HG02571 (cell line): Measurements from ENCODE around the gene ZMYND19.
"Not testable (repeated sequence)": the region's sequence is repeated elsewhere in the genome, so short reads cannot be mapped to it uniquely, and the experiment has no call there.

Source experiments
- ATAC-seq: cut with Tn5 transposase; IDR thresholded peaks from one replicate; pipeline ENCODE4 v1.9.1; 2021; ENCODE audit warnings: mild to moderate bottlenecking, moderate library complexity; ENCODE audit not compliant: unreplicated experiment

ZMYND19 gene

DNA sequence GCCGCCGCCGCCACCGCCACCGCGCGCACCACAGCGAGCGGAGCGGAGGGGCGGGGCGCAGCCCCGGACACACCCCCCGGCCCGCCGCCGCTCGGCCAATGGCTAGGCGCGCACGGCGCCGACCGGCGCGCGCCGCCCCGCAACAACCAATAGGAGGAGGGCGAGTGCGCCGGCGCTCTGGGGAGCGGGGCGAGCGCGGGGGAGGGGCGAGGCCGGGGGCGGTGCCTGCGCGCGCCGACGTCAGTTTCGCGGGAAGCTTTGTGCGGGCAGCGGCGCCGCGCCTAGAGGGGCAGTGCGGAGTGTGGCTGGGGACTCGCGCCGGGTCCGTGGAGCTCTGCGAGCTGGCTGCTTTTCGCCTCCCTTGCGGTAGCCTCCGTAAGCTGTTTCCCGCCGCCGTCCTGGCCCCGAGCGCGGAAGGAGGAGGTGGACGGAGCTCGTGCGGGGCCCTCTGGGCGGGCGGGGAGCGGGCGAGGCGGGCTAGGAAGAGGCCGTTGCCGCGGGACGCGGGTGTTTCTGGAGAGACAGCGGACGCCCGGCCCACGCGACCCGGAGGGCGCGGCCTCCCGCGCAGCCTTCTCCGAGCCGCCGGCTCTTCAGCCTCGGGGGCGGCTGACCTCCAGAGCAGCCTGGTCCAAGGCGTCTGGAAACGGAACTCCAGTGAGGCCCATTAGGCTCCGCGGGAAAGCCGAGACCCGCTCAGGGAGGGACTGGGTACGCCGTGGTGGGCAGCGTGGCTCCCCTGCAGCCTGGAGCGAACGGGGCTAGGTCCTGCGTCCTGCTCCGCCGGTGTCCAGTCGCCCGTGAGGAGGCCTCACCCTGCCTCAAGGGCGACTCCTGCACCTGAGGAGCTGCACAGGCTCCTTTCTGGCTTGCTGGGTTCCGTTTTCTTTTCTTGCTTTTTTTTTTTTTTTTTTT, at the start of gene ZMYND19:
Gene ZMYND19, minus strand, starts transcription at position 44 of the 915 bp plus-strand sequence. CDS start 249 bp downstream, outside the sequence.
- peak; percentile 88 for ATAC-seq

DNA sequence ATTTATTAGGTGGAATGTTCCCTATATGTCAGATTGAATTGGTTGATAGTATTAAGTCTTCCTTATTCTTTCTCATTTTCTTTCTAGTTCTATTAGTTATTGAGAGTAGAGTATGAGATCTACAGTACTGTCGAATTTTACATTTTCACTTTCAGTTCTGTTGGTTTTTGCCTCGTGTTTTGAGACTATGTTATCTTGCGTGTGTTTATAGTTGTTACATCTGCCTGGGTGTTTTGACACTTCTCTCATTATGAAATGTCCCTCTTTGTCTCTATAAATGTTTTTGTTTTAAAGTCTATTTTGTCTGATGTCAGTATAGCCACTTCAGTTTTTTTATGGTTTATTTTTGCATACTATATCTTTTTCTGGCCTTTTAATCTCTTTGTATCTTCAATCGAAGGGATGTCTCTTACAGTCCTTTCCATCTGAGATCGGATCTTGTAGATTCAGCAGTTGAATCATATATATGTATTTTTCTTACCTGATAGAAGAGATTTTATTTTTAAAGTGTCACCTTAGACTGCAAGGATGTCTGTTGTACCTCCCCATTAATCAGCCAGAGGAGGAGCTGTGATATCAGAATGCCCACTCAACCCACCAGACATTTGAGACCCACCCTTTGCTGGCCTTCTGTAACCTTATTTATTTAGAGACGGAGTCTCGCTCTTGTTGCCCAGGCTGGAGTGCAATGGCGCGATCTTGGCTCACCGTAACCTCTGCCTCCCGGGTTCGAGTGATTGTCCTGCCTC, 49.2 kb upstream of the ZMYND19 start:
- no peak for ATAC-seq

DNA sequence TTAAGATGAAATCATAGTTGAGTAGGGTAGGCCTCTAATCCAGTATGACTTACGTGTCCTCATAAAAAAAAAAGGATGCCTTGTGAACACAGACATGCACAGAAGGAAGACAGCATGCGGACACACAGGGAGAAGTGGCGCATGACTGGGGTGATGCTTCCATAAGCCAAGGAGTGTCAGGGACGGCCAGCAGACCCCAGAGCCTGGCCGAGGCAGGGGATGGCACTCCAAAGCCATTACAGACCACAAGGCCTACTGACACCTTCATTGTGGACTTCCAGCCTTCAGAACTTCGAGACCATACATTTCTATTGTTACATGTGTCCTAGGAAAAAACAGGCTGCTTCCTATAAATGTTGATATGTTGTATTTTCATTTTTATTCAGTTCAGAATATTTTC, 48.4 kb upstream of the ZMYND19 start:
- no peak for ATAC-seq

- ATAC-seq, result no peak
These were observed 43.7 kb upstream of the ZMYND19 start for GRCh38 chr9:137634016-137634415.

DNA sequence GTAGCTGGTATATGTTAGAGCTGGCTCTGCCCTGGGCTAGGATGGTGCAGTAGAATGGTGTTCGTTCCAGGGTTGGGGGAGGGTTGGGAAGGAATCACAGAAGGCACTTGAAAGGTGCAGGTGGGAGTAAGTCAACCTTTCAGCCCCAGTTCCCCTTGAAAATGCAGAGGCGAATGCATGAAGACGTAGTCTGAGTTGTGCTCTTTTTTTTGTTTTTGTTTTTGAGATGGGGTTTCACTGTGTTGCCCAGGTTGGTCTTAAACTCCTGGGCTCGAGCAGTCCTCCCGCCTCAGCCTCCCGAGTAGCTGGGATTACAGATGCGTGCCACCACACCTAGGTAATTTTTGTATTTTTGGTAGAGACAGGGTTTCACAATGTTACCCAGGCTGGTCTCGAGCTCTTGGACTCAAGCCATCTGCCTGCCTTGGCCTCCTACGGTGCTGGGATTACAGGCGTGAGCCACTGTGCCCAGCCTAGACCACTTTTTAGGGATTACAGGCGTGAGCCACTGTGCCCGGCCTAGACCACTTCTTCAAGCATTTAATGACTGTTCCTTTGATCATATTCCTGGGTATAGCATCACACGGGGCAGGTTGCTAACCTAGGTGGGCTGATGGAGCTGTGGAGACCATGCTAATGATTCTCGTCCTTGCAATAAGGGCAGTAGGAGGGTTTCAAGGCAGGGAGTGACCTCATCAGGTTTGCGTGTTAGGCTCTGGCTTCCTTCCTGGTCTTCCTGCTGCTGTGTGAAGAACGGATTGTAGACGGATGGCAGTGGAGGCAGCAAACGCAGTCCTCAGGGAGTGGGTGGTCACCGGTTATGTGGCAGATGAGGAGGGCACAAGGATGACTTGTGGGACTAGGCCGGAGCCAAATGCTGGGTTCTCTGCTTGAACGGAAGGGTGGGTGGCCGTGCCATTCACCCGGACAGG, 42.2 kb upstream of the ZMYND19 start:
- ATAC-seq, result no peak

DNA sequence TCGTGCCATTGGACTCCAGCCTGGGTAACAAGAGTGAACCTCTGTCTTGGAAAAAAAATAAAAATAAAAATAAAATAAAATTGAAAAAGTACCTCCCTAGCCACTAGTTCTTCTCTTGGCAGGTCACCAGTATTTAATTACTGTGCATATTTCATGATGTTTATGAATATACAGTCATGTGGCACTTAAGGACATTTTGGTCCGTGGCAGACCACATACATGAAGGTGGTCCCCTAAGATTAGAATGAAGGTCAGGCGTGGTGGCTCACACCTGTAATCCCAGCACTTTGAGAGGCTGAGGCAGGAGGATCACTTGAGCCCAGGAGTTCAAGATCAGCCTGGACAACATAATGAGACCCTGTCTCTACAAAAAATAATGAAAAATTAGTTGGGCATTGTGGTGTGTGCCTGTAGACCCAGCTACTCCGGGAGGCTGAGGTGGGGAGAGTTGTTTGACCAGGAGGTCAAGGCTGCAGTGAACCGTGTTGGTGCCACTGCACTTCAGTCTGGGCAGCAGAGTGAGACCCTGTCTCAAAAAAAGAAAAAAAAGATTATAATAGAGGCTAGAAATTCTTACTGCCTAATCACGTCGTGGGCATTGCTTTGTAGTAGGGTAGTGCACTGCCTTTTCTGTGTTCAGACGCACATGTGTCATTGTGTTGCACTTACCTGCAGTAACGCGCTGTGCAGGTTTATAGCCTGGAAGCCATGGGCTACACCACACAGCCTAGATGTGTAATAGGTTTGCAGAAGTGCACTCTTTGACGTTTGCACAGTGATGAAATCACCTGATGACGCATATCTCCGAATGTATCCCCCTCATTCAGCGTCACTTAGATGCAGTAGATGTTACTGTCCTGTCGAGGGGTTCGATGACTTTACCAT, 41.3 kb upstream of the ZMYND19 start:
- no peak for ATAC-seq

GRCh38 chr9:137630679-137631078, 40.4 kb upstream of the ZMYND19 start:
- ATAC-seq, result no peak

DNA sequence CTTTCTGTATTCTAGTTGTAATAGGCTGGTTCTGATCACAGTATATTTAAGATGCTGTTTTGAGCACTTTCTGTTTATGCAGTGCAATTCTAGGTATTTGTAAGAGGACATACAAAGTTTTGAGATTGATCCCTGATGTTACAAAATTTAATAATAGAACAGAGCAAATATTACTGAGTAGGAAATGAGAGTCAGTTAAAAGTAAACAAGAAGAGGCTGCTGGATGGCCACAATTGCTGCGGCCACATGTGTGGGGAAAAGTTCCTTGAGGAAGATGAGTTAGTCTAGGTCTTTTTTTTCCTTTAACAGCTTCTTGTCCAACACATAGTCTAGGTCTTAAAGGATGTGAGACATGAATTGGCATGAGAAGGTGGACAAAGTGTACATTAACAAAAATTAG, 39.8 kb upstream of the ZMYND19 start:
- no peak for ATAC-seq

DNA sequence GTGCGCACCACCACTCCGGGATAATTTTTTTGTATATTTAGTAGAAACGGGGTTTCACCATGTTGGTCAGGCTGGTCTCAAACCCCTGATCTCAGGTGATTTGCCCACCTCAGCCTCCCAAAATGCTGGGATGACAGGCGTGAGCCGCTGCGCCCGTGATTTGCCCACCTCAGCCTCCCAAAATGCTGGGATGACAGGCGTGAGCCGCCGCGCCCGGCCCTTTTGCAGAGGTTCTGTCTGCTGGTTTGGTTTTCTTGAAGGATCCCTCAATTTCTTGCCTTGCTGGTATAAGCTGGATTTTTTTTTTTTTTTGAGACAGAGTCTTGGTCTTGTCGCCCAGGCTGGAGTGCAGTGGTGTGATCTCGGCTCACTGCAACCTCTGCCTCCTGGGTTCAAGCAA, 37.1 kb upstream of the ZMYND19 start:
- not testable (repeated sequence) for ATAC-seq

GRCh38 chr9:137626464-137626863, 36.2 kb upstream of the ZMYND19 start:
- no peak for ATAC-seq

DNA sequence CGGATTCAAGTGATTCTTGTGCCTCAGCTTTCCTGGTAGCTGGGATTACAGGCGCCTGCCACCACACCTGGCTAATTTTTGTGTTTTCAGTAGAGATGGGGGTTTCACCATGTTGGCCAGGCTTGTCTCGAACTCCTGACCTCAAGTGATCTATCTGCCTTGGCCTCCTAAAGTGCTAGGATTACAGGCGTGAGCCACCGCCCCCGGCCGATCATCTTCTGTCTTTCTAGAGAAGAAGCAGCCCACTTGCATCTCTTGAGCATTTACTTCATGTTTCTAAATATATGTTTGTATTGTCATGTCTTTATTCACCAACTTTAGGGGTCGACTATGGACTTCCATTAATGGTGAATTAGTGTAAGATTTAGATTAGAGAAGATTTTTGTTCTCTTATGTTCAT, 31.9 kb upstream of the ZMYND19 start:
- ATAC-seq, result not testable (repeated sequence)

GRCh38 chr9:137621131-137621757, 30.9 kb upstream of the ZMYND19 start:
- ATAC-seq, result no peak

- ATAC-seq, result no peak
These were observed 30.3 kb upstream of the ZMYND19 start for GRCh38 chr9:137620581-137620980.

- ATAC-seq, result no peak
These were observed 29.7 kb upstream of the ZMYND19 start for GRCh38 chr9:137620048-137620405.

- peak; percentile 6 for ATAC-seq
These were observed 29.1 kb upstream of the ZMYND19 start for GRCh38 chr9:137619240-137620047.

DNA sequence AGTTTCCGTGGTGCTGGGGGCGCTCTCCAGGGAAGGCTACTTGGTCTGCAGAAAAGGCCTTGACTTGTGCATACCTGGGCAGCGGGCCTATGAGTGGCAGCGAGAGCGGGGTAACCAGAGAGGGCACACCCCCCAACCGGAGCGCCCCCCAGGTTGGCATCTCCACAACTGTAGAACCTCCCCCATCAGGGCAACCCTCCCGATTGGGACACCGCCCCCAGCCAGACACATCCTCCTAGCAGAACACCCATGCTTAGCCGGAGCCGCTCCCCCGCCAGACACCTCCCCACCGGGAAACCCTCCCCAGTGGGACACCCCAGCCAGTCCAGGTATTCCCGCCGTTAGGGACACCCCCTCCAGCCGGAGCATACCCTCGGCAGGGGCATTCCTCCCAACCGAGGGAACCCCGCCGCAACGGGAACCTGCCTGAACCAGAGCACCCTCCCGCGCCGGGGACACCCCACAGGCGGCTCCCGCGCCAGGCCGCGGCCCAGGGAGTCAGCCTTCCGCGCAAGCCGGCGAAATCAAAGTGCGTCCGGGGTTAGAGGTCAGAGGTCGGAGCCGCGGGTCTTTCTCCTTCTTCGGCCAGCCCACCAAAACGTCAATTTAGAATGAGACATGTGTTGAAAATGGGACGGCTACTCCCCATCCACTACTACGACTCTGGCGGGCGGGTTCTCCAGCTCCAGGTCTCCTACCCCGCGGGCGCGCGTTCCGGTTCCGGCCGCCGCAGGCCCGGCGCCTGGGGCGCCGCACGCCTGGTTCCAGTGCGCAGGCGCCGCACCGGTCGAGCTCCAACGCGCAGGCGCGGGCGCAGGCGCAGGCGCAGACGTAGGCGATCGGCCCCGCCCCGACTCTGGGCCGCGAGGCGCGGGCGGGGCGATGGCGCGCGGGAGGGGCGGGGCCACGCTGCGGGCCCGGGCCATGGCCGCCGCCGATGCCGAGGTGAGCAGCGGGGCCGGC, 28.1 kb upstream of the ZMYND19 start, which contains the start of gene EHMT1:
Gene EHMT1, plus strand, starts transcription at position 901 of the 963 bp plus-strand sequence. Its CDS starts 24 bp downstream, at position 925.
- peak; percentile 72 for ATAC-seq

DNA sequence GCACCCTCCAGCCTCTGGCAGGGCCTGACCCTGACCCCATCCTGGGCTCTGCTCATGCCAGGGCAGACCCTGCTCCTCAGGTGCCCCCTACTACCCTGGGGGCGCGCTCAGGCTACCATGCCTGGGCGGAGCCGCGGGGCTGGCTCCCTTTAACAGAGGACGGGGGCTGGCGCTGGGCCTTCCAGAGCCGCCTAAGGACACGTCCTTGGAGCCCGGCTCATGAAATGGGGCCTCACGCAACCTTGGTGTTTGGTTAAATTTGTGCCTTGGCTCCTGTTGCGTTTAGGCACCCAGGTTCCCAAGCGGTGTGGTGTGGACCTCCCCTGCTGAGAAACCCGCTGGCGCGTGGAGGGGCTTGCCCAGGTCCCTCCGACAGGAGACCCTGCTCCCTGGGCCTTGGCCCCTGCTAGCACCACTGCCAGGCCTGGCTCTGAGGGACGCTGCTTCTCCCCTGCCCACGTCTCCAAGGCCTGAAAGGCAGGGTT, 25.1 kb upstream of the ZMYND19 start:
- no peak for ATAC-seq
